Ectodermal cell (in vitro differentiated cells): ENCODE results near the gene IGSF3.
"Not testable (repeated sequence)": the region's sequence is repeated elsewhere in the genome, so short reads cannot be mapped to it uniquely, and the experiment has no call there.

Experiments
- H3K27ac ChIP-seq: 2 replicates; pipeline ENCODE4 v1.7.0; 2013; ENCODE audit warnings: mild to moderate bottlenecking, low read depth, low read length; ENCODE audit not compliant: insufficient read depth, poor library complexity, severe bottlenecking
- H3K27me3 ChIP-seq: 2 replicates; pipeline ENCODE4 v1.7.0; 2013; ENCODE audit warnings: mild to moderate bottlenecking, low read length; ENCODE audit not compliant: insufficient read depth, control insufficient read depth, poor library complexity, severe bottlenecking
- H3K36me3 ChIP-seq: one replicate; pipeline ENCODE4 v1.7.0; 2013; ENCODE audit warnings: low read length; ENCODE audit not compliant: control insufficient read depth, insufficient read depth
- H3K4me1 ChIP-seq: one replicate; pipeline ENCODE4 v1.7.0; 2013; ENCODE audit warnings: low read length; ENCODE audit not compliant: control insufficient read depth, insufficient read depth
- H3K4me3 ChIP-seq: 2 replicates; pipeline ENCODE4 v1.7.0; 2013; ENCODE audit warnings: low read depth, low read length, control low read depth; ENCODE audit not compliant: insufficient read depth
- H3K9me3 ChIP-seq: 2 replicates; pipeline ENCODE4 v1.7.0; 2013; ENCODE audit warnings: mild to moderate bottlenecking, low read length, moderate library complexity; ENCODE audit not compliant: control insufficient read depth
- WGBS, 2 experiments: methylation state at CpG; one replicate each; pipeline ENCODE4 v1.1.7; 2013; ENCODE audit warnings: missing lambda C conversion rate in 2 of 2; 5-methylcytosine and 5-hydroxymethylcytosine counted together

IGSF3 gene

DNA sequence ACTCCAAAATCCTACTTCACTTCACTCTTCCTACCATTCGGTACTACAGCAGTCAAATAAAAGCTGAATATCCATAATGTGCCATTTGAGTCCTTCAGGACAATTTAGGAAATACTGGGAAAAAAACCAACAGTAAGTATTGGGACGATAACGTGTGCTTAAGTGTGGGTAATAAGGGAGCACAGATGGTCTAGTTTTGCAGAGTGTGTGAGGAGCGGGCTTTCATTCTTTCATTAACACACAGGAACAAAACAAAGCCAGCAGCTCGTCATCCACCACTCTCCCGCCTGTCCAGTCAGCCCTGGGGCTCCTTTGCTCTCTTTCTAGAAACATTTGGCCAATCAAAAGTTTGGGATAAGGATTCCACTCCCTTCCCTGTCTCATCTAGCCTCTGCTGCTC lies 63.1 kb downstream of the IGSF3 start:
- H3K27me3 ChIP-seq, H3K4me1 ChIP-seq, H3K4me3 ChIP-seq, H3K36me3 ChIP-seq, H3K27ac ChIP-seq, H3K9me3 ChIP-seq: not testable (repeated sequence)
- 79 to 93% methylated on average over 2 to 3 of the region's 6 CpGs for WGBS, 2 experiments

DNA sequence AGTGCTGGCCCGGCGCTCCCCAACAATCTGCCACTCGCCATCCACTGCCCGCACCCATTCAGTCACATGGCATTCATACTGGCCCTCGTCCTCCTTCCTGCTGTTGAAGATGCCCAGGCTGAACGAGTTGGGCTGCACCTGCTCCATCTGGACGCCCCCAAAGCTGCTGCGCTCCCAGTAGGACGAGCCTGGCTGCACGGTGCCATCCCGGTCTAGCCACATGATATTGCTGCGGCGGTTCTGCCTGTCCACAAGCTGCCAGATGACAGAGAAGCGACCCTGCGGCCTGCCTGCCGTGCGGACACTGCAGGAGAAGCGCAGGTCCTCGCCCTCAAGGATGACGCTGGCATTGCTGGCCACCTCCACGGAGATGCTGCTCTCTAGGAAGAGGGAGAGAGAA lies 63.9 kb downstream of the IGSF3 start:
- not testable (repeated sequence) for H3K4me3 ChIP-seq, H3K27me3 ChIP-seq, H3K27ac ChIP-seq, H3K36me3 ChIP-seq, H3K9me3 ChIP-seq, H3K4me1 ChIP-seq
- 93 to 94% methylated on average over 21 of the region's 21 CpGs for WGBS, 2 experiments

DNA sequence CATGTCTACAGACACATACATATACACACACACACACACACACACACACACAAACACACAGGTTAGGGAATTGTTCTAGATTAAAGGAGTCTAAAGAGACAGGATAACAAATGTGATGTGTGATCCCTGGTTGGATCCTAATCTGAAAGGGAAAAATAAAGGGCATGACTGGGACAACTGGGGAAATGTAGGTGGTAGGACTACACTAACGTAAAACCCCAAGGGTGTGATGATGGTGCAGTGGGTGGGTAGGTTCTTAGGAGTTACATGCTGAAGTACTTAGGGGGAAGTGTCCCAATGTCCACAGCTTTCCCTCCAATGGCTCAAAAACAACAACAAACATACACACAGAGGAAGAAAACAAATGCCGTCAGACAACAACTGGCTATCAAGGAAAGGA lies 68.2 kb downstream of the IGSF3 start:
- H3K27me3 ChIP-seq, H3K4me3 ChIP-seq, H3K9me3 ChIP-seq, H3K4me1 ChIP-seq, H3K36me3 ChIP-seq, H3K27ac ChIP-seq: not testable (repeated sequence)
- WGBS, 2 experiments = 98 to 100% methylated on average over 1 to 2 of the region's 2 CpGs

DNA sequence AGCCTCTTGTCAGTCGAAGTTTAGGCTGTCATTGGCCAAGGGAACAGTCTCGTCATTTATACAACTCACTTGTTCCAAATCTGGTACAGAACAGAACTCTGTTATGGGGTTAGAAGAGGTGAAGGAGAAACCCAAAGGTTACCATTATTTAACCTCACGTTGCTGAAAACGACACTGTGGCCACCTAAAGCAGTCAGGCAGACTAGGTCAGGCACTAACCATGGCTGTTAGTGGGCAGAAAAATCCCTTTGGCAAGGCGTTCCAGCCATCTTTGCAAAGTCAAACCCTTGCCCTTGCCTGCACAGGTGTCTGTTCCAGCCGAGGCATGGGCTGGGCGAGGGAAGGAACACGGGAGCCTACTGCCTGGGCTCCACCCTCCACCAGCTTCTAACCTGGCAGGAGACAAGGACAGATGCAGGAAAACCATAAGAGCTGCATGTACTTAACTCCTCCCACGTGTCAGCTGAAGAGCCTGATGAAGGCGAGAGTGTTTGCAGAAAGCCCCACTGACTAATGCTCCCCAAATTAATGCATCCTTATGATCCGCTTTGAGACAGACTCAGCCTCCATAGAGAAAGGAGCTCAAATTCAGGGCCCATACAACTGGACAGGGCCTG lies 69.0 kb downstream of the IGSF3 start:
- not testable (repeated sequence) for H3K36me3 ChIP-seq, H3K9me3 ChIP-seq, H3K4me3 ChIP-seq, H3K27ac ChIP-seq, H3K27me3 ChIP-seq, H3K4me1 ChIP-seq
- WGBS, 2 experiments = 95% methylated on average over 10 to 11 of the region's 11 CpGs

DNA sequence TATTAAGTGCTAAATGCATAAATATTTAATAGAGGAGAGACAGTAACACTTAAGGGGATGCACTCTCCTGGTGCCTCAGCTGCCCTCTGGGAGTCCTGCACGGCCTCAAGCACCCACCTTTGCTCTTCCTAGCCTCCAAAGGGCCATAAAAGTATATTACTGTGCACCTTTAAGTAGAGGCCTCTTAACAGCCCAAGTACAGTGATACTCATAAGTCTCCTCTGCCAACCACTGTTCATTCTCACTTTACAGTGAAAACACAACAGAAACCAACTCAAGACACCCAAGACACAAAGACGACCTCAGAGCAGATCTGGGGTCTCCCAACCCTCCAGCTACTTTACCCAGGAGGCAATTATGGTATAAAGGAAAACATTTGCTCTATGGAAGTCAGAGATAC lies 70.1 kb downstream of the IGSF3 start:
- not testable (repeated sequence) for H3K4me1 ChIP-seq, H3K4me3 ChIP-seq, H3K27ac ChIP-seq, H3K9me3 ChIP-seq, H3K36me3 ChIP-seq, H3K27me3 ChIP-seq
- 80 to 83% methylated on average over 1 of the region's 2 CpGs for WGBS, 2 experiments

DNA sequence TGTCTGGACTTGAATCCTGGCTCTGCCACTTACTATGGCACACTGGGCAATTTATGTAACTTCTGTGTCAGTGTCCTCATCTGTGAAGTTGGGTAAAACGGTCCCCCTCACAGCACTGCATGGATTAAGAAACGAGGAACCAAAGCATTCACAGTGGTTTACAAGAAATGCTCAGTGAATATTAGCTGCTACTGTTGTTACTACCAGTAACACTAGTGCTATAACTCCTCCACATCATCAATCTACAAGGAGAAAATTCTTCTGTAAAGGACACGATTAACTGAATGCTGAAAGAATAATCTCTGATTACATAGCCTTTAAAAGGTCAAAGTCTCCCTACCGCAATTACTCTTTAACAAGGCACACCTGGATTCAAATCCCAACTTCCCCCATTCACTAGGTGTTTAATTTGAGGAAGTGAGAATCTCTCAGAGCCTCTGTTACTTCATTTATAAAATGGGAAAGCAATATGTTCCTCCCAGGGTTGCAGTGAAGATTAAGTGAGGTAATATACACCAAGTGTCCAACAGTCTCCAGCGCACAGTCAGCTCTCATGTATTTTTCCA lies 70.7 kb downstream of the IGSF3 start:
- not testable (repeated sequence) for H3K4me1 ChIP-seq, H3K27me3 ChIP-seq, H3K27ac ChIP-seq, H3K9me3 ChIP-seq, H3K4me3 ChIP-seq, H3K36me3 ChIP-seq
- 91 to 93% methylated on average over 3 to 4 of the region's 5 CpGs for WGBS, 2 experiments

DNA sequence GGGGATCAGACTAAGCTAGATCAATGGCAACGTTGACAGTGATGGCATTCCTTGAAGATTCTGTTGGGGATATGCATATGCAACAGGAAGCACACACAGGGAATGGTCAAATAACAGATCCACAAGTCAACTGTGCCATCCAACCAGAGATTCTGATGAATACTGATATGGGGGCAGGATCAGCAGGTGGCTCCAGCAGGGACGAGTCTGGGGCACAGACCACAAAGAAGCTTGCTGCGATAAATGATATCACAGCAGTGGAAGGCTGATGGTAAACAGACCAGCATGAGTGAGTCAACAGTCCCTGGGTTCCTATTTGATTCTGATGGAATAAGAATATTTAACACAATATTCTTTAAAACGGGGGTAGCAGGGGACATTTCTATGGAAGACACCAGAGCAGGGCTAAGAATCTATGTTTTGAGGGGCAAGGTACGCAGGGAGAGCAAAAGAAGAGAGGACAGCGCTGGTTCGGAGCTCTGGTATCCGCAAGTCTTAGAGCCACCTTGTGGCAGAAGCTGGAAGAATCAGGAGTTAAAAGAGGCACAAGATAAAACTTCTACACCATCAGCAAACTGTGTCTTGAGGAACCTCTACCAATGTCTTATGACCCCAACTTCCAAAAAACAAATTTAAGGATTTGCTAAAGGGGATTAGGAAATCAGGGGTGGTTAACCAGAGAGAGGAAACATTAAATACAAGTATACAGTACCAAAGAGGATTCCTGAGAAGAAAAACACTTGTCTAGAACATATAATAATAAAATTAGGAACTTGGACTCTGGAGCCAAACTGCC lies 71.4 kb downstream of the IGSF3 start:
- H3K9me3 ChIP-seq, H3K36me3 ChIP-seq, H3K4me3 ChIP-seq, H3K27ac ChIP-seq, H3K4me1 ChIP-seq, H3K27me3 ChIP-seq: not testable (repeated sequence)
- WGBS, 2 experiments = 33 to 34% methylated on average over 5 to 8 of the region's 8 CpGs

DNA sequence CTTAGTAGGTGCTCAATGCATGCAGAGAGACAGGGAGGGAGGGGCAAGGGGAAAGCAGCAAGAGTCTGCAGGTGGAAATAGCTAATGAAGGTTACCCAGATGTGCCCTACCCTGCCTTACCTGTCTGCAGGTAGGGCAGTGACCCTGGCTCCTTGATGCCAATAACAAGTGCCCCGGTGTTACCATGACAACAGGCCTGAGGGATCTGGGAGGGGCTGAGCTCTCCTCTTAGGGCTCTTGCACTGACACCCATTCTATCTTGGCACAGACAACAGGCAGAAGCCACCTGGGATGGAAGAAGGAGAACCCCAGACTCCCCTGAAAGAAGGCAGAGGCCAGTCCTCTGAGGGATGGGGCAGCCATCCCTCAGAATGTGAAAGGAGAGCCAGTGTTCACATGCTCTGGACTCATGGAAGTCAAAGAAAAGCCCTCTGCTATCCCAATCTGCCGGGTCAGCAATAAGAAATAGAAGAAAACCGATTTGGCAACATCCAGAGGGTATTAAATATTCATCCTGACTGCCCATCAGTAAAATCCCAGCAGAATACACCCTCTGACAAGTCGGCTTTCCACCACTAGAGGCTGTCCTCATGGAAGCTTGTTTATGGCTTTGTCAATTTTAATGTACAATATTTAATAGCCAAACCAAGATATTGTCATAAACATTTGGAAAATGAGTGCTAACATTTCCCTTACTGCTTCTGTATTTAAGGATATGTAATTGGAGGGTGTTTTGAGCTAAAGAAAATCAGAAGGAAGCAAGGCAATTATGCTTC lies 72.3 kb downstream of the IGSF3 start:
- not testable (repeated sequence) for H3K27ac ChIP-seq, H3K27me3 ChIP-seq, H3K4me1 ChIP-seq, H3K4me3 ChIP-seq, H3K36me3 ChIP-seq, H3K9me3 ChIP-seq
- WGBS, 2 experiments = 88 to 97% methylated on average over 3 to 4 of the region's 4 CpGs

DNA sequence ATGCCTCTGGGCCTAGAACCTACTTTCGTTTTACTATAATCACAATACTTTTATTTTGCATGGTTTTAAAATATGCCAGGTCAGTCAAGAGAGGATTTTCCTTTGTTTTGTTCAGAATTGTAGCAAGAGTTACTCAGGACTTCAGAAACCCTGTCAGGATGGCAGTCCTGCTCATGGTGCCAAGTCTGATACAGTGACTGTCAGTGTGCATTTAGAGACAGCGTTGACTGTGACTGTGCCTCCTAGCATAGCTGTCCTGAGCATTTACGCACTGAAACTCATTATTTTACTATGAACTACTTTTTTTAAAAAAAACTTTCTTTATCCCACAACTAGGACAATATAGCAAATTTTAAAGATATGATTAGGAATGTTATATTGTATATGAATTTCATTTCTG lies 73.6 kb downstream of the IGSF3 start:
- 85 to 100% methylated on average over 2 to 3 of the region's 3 CpGs for WGBS, 2 experiments
- H3K27ac ChIP-seq, H3K27me3 ChIP-seq: not testable (repeated sequence)

DNA sequence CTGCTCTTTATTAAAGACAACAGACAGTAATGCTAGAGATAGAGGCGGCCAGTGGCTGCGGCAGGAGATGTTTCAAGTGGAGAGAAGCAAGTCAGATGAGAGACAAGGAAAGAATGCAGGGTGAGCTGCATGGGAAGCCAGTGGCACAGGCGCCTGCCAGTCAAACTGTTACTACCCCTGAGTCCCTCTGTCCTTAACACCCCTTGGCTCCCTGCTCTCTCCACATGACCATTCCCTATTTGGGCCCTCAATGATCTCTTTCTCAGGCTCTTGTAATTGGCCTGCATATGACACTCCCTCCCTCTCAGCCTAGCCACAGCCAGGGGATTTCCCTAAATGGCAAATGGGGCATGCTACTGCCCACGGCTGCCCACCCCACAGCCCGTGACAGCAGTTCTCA lies 74.1 kb downstream of the IGSF3 start:
- H3K9me3 ChIP-seq, H3K4me1 ChIP-seq, H3K36me3 ChIP-seq, H3K27ac ChIP-seq, H3K27me3 ChIP-seq, H3K4me3 ChIP-seq: not testable (repeated sequence)
- 90 to 93% methylated on average over 2 to 3 of the region's 5 CpGs for WGBS, 2 experiments

More for the DNA sequence above, 73.6 kb downstream of the IGSF3 start:
- not testable (repeated sequence) for H3K36me3 ChIP-seq, H3K4me1 ChIP-seq, H3K9me3 ChIP-seq, H3K4me3 ChIP-seq
